Mesenchymal stem cell (in vitro differentiated cells and primary cell): ENCODE results near the gene ABCD4.

Experiments used
- DNase-seq: peaks from one replicate; pipeline ENCODE4 v3.0.0-alpha.2; 2013
- H2AFZ ChIP-seq: one replicate; pipeline ENCODE4 v1.6.1; 2013; ENCODE audit warnings: low read depth, mild to moderate bottlenecking, control low read depth, inconsistent platforms, low read length, moderate library complexity
- H2AK5ac ChIP-seq: 2 replicates; pipeline ENCODE4 v1.6.1; 2013; ENCODE audit warnings: low read length, moderate library complexity, mild to moderate bottlenecking, inconsistent platforms; ENCODE audit not compliant: severe bottlenecking
- H2BK120ac ChIP-seq: one replicate; pipeline ENCODE4 v1.6.1; 2013; ENCODE audit warnings: low read depth, mild to moderate bottlenecking, inconsistent platforms, low read length, moderate library complexity
- H2BK12ac ChIP-seq, 2 experiments: one replicate each; pipeline ENCODE4 v1.6.1; 2013; ENCODE audit warnings: inconsistent platforms in 2 of 2, low read length in 2 of 2, mild to moderate bottlenecking in 2 of 2, moderate library complexity in 2 of 2, control low read depth in 1 of 2
- H2BK15ac ChIP-seq: one replicate; pipeline ENCODE4 v1.6.1; 2013; ENCODE audit warnings: mild to moderate bottlenecking, low read depth, inconsistent platforms; ENCODE audit not compliant: poor library complexity, severe bottlenecking
- H2BK5ac ChIP-seq: 2 replicates; pipeline ENCODE4 v1.6.1; 2013; ENCODE audit warnings: low read depth, mild to moderate bottlenecking, low read length, control low read depth, inconsistent platforms; ENCODE audit not compliant: poor library complexity, severe bottlenecking
- H3K14ac ChIP-seq, 2 experiments: one replicate each; pipeline ENCODE4 v1.6.1; 2013; ENCODE audit warnings: inconsistent platforms in 2 of 2, low read length in 2 of 2, control low read depth in 1 of 2, mild to moderate bottlenecking in 1 of 2, moderate library complexity in 1 of 2
- H3K18ac ChIP-seq, 2 experiments: one replicate each; pipeline ENCODE4 v1.6.1; 2013; ENCODE audit warnings: inconsistent platforms in 2 of 2, low read length in 2 of 2, control low read depth in 1 of 2, low read depth in 1 of 2, mild to moderate bottlenecking in 1 of 2
- H3K23ac ChIP-seq, 2 experiments: one replicate each; pipeline ENCODE4 v1.6.1; 2013; ENCODE audit warnings: inconsistent platforms in 2 of 2, low read length in 2 of 2, mild to moderate bottlenecking in 2 of 2, moderate library complexity in 2 of 2, control low read depth in 1 of 2
- H3K27ac ChIP-seq: 2 replicates; pipeline ENCODE4 v1.5.1; 2013; ENCODE audit warnings: mild to moderate bottlenecking, moderate library complexity, low read length, control low read depth, inconsistent platforms; ENCODE audit not compliant: poor library complexity, severe bottlenecking
- H3K27me3 ChIP-seq, 2 experiments: 2 replicates each; pipeline versions ENCODE4 v1.6.1 to v1.7.0; 2013; ENCODE audit warnings: low read length in 2 of 2, mild to moderate bottlenecking in 2 of 2, moderate library complexity in 2 of 2, control low read depth in 1 of 2, inconsistent platforms in 1 of 2; ENCODE audit not compliant: control insufficient read depth in 1 of 2, insufficient read depth in 1 of 2
- H3K36me3 ChIP-seq, 2 experiments: 2 replicates each; pipeline versions ENCODE4 v1.6.1 to v1.7.0; 2013; ENCODE audit warnings: low read length in 2 of 2, control low read depth in 1 of 2, inconsistent platforms in 1 of 2, low read depth in 1 of 2, mild to moderate bottlenecking in 1 of 2; ENCODE audit not compliant: insufficient read depth in 2 of 2, control insufficient read depth in 1 of 2
- H3K4ac ChIP-seq, 2 experiments: one replicate each; pipeline ENCODE4 v1.6.1; 2013; ENCODE audit warnings: inconsistent platforms in 2 of 2, low read length in 2 of 2, mild to moderate bottlenecking in 2 of 2, moderate library complexity in 2 of 2, control low read depth in 1 of 2, low read depth in 1 of 2
- H3K4me1 ChIP-seq: 2 replicates; pipeline ENCODE4 v1.6.1; 2013; ENCODE audit warnings: low read depth, low read length, control low read depth; ENCODE audit not compliant: control insufficient read depth, insufficient read depth
- H3K4me2 ChIP-seq: 2 replicates; pipeline ENCODE4 v1.6.1; 2013; ENCODE audit warnings: low read length, mild to moderate bottlenecking, inconsistent platforms; ENCODE audit not compliant: poor library complexity, severe bottlenecking
- H3K4me3 ChIP-seq, 2 experiments: 2 replicates each; pipeline versions ENCODE4 v1.5.1 to v1.7.0; 2013; ENCODE audit warnings: low read length in 2 of 2, mild to moderate bottlenecking in 2 of 2, control low read depth in 1 of 2, low read depth in 1 of 2; ENCODE audit not compliant: insufficient read depth in 1 of 2
- H3K79me1 ChIP-seq: replicated peaks from 2 replicates; pipeline ENCODE4 v1.6.1; 2013; ENCODE audit warnings: mild to moderate bottlenecking, control low read depth, low read length, inconsistent platforms; ENCODE audit not compliant: poor library complexity, severe bottlenecking
- H3K9ac ChIP-seq: 2 replicates; pipeline ENCODE4 v1.7.0; 2013; ENCODE audit warnings: mild to moderate bottlenecking, low read length, moderate library complexity
- H3K9me3 ChIP-seq: 2 replicates; pipeline ENCODE4 v1.7.0; 2013; ENCODE audit warnings: mild to moderate bottlenecking, low read length; ENCODE audit not compliant: control insufficient read depth
- H4K8ac ChIP-seq: one replicate; pipeline ENCODE4 v1.6.1; 2013; ENCODE audit warnings: inconsistent platforms, mild to moderate bottlenecking, low read length, moderate library complexity
- H4K91ac ChIP-seq: one replicate; pipeline ENCODE4 v1.6.1; 2013; ENCODE audit warnings: mild to moderate bottlenecking, low read length, inconsistent platforms
- WGBS: methylation state at CpG from one replicate; pipeline ENCODE4 v1.1.7; 2013; ENCODE audit warnings: mixed read lengths; 5-methylcytosine and 5-hydroxymethylcytosine counted together

Gene ABCD4

DNA sequence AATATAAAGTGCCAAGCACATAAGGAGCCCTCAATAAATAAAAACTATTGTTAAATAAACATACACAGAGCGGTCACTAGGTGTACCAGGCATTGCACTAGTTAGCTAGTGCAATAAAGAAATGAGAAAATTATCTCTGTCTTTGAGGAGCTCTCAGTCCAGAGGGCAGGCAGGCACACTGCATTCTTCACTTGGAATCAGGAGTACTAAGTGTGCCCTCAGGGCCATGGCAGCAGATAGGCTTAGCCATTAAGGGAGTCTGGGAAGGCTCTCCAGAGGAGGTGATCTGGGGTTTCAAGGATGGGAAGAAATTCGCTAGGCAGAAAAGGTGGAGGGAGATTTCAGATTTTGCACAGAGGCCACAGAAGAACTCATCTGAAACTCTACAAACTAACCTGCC, 9.1 kb downstream of the ABCD4 start:
- Histone ChIP-seq H4K91ac (no peak overlapping the region), H3K4me3 (no peak overlapping the region), H3K4me1 (peaks cover 2% of the 10 kb centered on the region), H3K18ac (no peak overlapping the region), H3K4ac (no peak overlapping the region), H3K36me3 (peaks cover 81 to 84% of the 10 kb centered on the region in 2 experiments), H4K8ac (no peak overlapping the region), H2AFZ (no peak overlapping the region), H3K4me2 (no peak overlapping the region), H2BK5ac (no peak overlapping the region), H3K23ac (no peak overlapping the region), H3K27ac (no peak overlapping the region), H2BK12ac (no peak overlapping the region), H3K14ac (no peak overlapping the region), H2BK15ac (no peak overlapping the region), H3K27me3 (no peaks in the 10 kb centered on the region), H3K9ac (no peak overlapping the region), H2AK5ac (no peak overlapping the region), H3K79me1 (peaks cover 64% of the 10 kb centered on the region), H2BK120ac (no peak overlapping the region), H3K9me3 (no peaks in the 10 kb centered on the region)
- DNase-seq, result no peak
- WGBS, result 98% methylated on average over 2 of the region's 2 CpGs

DNA sequence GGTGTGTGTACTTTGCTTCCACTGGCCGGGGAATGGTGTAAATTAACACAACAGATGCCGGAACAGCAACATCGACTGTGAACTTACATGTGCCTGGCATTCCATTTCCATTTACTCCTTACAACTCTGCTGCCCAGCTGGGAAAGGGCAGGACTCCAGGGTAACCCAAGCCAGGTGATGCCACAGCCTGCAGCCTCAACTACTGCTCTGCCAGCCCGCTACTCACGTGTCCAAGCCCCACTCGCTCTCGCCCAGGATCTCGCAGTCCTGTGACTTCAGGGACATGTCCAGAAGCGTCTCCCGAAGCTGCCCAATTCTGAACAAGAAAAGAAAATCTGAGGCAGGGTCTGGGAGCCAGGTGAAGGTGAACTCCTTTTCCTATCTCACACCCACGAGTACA, 10.7 kb downstream of the ABCD4 start:
- no peak overlapping the region for H2AK5ac ChIP-seq
- no peak overlapping the region for H3K4me3 ChIP-seq
- no peak overlapping the region for H2BK15ac ChIP-seq
- no peak overlapping the region for H4K8ac ChIP-seq
- no peak overlapping the region for H3K18ac ChIP-seq
- H3K79me1 ChIP-seq, result peaks cover 68% of the 10 kb centered on the region
- no peaks in the 10 kb centered on the region for H3K27me3 ChIP-seq
- H3K27ac ChIP-seq, result no peak overlapping the region
- no peaks in the 10 kb centered on the region for H3K4me1 ChIP-seq
- H3K23ac ChIP-seq, result no peak overlapping the region
- H3K36me3 ChIP-seq, result peaks cover 87 to 88% of the 10 kb centered on the region in 2 experiments
- H3K9ac ChIP-seq, result no peak overlapping the region
- H4K91ac ChIP-seq, result no peak overlapping the region
- no peak for DNase-seq
- H2AFZ ChIP-seq, result no peak overlapping the region
- no peak overlapping the region for H3K4ac ChIP-seq
- H3K9me3 ChIP-seq, result no peaks in the 10 kb centered on the region
- WGBS, result 83% methylated on average over 11 of the region's 11 CpGs
- H2BK5ac ChIP-seq, result no peak overlapping the region
- H3K14ac ChIP-seq, result no peak overlapping the region
- no peak overlapping the region for H3K4me2 ChIP-seq
- H2BK120ac ChIP-seq, result no peak overlapping the region
- no peak overlapping the region for H2BK12ac ChIP-seq

DNA sequence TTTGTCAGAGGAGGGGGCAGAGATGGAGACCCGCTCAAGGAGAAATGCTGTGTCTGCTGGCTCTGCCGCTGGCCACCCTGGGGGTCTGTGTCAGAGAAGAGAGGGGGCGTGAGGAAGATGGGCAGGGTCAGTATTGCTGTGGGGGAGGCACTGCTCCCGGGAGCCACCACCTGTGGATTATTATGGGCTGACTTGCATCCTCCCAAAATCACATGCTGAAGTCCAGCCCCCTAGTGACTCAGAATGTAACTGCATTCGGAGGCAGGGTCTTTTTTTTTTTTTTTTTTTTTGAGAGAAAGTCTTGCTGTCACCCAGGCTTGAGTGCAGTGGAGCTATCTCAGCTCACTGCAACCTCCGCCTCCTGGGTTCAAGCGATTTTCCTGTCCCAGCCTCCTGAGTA, 12.3 kb downstream of the ABCD4 start:
- Histone ChIP-seq H3K23ac (no peak overlapping the region), H3K14ac (no peak overlapping the region), H3K4me1 (no peaks in the 10 kb centered on the region), H3K4me3 (no peak overlapping the region), H2AK5ac (no peak overlapping the region), H3K27ac (no peak overlapping the region), H4K91ac (no peak overlapping the region), H3K79me1 (peaks cover 54% of the 10 kb centered on the region), H3K9me3 (no peaks in the 10 kb centered on the region), H3K4ac (no peak overlapping the region), H2BK120ac (no peak overlapping the region), H2BK12ac (no peak overlapping the region), H3K9ac (no peak overlapping the region), H2BK15ac (no peak overlapping the region), H2BK5ac (no peak overlapping the region), H3K4me2 (no peak overlapping the region), H4K8ac (no peak overlapping the region), H3K27me3 (no peaks in the 10 kb centered on the region), H3K36me3 (peaks cover 84 to 88% of the 10 kb centered on the region in 2 experiments), H3K18ac (no peak overlapping the region), H2AFZ (no peak overlapping the region)
- 72% methylated on average over 6 of the region's 7 CpGs for WGBS
- peak; percentile 30 for DNase-seq

DNA sequence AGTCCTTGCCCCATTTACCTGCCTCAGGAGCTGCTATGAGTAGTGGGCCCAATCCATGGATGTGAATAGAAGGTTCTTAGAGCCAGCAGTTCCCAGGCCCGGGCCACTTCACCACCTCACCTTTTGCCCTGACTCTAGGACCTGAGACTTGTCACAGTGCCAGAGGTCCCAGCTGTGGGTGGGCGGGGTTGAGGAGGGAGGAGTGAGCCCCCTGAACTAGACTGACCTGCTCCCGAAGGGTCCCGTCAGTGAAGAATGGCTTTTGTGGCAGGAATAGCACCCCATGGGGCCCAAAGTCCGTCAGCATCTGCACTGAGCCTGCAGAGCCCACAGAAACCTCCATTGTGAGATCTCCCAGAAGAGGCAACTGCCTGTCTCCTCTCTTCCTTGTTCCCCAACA, 12.9 kb downstream of the ABCD4 start:
- Histone ChIP-seq H2BK15ac (no peak overlapping the region), H3K4ac (no peak overlapping the region), H4K91ac (no peak overlapping the region), H2BK12ac (no peak overlapping the region), H3K36me3 (peaks cover 79 to 87% of the 10 kb centered on the region in 2 experiments), H3K9ac (no peak overlapping the region), H2BK5ac (no peak overlapping the region), H2AK5ac (no peak overlapping the region), H3K27ac (no peak overlapping the region), H2AFZ (no peak overlapping the region), H3K14ac (no peak overlapping the region), H4K8ac (no peak overlapping the region), H3K18ac (no peak overlapping the region), H3K4me3 (no peak overlapping the region), H3K79me1 (peaks cover 49% of the 10 kb centered on the region), H2BK120ac (no peak overlapping the region), H3K9me3 (no peaks in the 10 kb centered on the region), H3K23ac (no peak overlapping the region), H3K27me3 (no peaks in the 10 kb centered on the region), H3K4me1 (no peaks in the 10 kb centered on the region), H3K4me2 (no peak overlapping the region)
- 97% methylated on average over 5 of the region's 5 CpGs for WGBS
- DNase-seq, result no peak
